ENCODE data around the gene CASKIN1.
A peak's percentile ranks its signal among the peaks of the same experiment; 100 is the strongest.
"Not testable (repeated sequence)": the region's sequence is repeated elsewhere in the genome, so short reads cannot be mapped to it uniquely, and the experiment has no call there.

Gene CASKIN1

DNA sequence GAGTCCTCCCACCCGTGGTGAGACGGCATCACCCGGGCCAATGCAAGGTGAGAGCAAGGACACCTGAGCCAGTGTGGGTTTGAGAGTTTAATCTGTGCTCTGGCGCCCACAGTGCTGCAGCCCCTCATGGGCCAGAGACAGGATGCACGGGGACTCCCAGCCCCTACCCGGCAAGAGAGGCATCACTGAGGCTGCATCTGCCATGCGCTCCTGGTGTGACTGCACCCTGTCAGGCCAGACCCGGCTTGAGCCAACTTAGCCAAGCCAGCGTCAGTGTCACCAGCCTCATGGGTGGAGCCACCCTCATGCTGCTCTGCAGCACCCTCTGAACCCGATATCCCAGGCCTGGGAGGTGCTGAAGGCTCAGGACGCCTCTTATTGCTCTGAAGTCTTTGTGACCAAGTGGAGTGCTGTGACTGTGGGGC, 15.5 kb upstream of the CASKIN1 start:
- no peak for DNase-seq (ENCODE audit: extremely low read depth in 1 of 2, low read depth in 1 of 2)

DNA sequence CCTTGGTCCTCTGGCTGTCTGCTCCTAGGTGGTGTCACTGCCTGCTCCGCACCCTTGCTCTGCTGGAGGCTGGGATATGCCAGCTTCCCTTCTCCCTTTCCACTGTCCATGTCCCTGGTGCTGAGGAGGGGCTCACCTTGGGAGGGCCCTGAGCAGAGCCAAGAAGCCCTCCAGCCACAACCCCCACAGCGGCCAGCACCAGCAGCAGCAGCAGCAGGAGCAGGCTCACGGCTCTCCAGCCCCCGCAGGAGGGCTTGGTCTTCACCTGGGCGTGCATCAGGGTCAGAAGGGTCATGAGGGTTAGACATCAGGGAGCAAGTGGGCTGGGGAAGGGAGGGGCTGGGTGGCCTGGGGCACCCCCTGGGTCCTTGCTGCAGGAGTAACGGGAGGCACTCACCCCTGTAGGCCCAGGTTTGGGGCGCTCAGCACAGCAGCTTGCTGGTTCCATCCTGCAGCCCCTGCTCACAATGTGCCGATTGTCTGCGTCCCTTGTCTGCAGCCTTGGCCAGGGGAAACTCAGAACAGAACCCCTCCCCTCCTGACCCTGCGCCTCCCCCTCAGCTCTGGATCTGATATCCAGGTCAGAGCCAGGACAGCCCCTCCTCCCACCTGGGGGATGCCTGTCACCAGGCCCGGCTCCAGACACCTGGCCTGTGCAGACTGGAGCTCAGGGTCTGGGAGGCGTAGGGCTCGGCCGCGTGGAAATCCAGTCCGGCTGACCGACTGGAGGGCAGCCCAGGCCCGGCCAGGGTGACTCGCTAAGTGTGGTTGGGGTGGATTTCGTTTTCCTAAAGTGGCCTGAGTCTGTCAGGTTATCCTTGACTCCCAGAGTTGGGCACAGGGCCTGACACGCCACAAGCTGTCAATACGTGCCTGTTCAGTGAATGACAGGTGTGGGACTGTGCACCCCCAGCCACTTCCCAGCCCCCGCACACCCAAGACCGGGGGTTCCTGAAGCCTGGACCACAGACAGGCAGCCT, 14.3 kb upstream of the CASKIN1 start, which contains the start of gene BRICD5:
BRICD5 (minus strand) TSS at position 478 of the 980 bp plus-strand sequence; CDS start at position 448, 30 bp downstream.
- DNase-seq (ENCODE audit: extremely low read depth in 1 of 2, low read depth in 1 of 2) = no peak

DNA sequence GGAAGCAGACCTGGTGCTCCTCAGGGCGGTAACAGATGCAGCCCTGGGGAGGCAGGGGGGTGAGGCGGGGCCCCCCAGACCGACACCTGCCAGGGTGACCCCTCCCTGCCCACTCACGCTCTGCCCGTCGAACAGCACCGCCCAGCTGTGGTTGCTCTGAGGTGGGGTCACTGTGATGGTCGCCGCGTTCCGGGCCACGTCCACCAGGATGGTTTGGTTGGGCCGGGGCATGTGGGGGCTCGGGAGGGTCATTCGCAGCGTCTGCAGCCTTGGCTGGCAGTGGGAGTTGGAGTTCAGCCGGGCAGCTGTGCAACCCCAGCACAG, 13.6 kb upstream of the CASKIN1 start:
- no peak for DNase-seq (ENCODE audit: extremely low read depth in 1 of 2, low read depth in 1 of 2)

DNA sequence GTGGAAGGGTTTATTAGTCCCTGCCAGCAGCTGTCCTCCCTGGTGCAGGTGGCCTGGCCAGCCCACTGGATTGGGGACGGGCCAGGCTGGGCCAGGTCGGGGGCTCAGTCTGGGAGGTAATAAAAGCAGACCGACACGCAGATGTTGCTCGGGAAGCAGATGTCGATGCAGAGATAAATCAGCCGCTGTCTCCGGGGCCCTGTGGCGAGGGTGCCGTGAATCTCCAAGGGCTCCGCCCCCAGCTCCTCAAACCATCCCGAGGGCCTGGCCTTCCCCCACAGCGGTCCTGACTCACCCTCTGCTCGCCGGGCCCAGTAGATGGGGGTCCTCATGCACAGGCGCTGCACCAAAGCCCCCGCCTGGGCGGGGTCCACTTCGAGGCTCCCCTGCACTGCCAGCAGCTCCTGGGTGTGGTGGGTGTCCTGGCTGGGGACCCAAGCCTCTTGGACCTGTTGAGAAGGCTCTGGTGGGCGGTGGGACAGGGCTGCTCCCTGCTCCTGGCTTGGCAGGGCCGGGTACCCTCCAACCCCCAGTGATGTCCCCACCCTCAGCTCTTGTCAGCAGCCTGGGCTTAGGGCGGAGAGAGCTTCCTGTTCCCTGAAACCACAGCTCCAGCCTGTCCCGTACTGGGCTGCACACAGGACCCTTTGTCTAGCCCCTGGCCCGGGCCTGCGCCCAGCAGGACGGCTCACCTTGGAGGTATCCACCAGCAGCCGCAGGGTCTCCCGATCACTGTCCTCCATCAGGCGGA, 13.0 kb upstream of the CASKIN1 start:
- no peak for DNase-seq (ENCODE audit: extremely low read depth in 1 of 2, low read depth in 1 of 2)

DNA sequence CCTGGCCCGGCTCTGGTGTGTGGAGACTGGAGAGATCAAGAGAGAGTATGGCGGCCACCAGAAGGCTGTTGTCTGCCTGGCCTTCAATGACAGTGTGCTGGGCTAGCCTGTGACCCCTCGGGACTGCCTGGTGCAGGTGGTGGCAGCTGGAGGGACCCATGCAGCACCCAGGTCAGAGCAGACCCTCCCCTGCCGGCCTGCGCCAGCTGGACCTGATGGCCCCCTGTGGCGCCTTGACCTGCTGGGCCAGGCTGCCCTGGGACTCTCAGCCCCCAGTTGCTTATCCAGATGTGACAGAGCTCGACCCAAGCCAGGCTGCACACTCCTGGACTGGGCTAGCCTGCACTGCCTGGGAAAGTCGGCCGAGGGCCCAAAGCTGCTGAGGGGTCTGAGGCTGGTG, 12.4 kb upstream of the CASKIN1 start:
- no peak for DNase-seq (ENCODE audit: extremely low read depth in 1 of 2, low read depth in 1 of 2)

DNA sequence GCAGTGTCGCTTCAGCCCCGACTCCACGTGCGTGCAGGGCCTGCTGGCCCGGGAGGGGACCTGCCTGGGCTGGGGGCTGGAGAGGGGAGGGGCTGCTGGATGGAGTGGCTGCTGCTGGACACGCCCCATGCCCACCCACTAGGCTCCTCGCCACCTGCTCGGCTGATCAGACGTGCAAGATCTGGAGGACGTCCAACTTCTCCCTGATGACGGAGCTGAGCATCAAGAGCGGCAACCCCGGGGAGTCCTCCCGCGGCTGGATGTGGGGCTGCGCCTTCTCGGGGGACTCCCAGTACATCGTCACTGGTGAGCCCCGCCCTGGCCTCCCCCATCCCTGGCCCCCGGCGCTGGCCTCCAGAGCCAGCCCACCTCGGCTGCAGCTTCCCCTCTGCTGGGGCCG, 11.9 kb upstream of the CASKIN1 start:
- no peak for DNase-seq (ENCODE audit: extremely low read depth in 1 of 2, low read depth in 1 of 2)

DNA sequence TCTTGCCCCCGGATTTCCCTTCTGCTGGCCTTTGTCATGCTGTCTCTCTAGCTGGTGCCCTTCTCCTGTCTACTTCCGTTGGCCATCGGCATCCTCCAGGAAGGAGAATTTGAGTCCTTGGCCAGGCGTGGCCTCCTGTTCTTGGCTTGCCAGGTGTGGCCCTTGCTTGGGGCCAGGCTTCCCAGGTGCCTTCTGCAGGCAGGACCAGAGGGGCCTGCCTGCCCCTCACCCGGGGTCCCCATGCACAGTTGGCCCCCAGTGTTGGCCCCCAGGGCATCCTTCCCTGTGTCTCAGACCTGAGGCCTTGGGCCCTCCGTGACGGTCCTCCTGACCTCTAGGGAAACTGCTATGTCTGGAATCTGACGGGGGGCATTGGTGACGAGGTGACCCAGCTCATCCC, 11.5 kb upstream of the CASKIN1 start:
- DNase-seq (ENCODE audit: extremely low read depth in 1 of 2, low read depth in 1 of 2) = no peak

DNA sequence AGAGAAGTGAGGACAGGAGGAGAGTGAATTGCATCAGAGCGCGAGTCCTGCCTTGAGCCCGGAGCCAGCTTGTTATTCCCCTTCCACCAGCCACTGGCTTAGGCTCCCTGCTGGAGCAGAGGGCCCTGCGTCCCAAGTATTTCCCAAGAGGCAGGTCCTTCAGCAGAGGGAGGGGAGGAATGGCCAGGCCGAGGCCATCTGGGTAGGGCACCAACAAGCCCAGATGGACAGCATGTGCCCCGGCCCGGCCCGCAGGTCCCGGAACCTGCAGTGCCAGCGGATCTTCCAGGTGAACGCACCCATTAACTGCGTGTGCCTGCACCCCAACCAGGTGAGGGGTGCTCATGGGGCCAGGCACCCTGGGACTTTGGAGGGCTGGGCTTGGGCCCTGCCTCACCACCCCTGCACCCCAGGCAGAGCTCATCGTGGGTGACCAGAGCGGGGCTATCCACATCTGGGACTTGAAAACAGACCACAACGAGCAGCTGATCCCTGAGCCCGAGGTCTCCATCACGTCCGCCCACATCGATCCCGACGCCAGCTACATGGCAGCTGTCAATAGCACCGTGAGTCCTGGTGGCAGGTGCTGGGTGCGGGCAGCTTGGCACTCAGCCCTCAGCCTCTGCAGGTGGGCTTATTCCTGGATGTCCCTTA, 10.5 kb upstream of the CASKIN1 start:
- DNase-seq (ENCODE audit: extremely low read depth in 1 of 2, low read depth in 1 of 2) = no peak

DNA sequence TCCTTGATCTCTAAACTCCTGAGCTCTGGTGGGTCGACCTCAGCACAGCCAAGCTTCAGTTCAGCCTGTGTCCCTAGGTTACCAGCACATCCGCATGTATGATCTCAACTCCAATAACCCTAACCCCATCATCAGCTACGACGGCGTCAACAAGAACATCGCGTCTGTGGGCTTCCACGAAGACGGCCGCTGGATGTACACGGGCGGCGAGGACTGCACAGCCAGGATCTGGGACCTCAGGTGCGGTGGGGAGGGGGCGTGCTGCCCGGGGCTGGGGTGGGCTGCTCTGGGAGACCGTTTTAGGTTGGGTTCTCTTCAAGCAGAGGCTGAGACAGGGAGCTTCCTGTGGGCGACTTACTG, 10.0 kb upstream of the CASKIN1 start:
- DNase-seq (ENCODE audit: extremely low read depth in 1 of 2, low read depth in 1 of 2) = no peak

DNA sequence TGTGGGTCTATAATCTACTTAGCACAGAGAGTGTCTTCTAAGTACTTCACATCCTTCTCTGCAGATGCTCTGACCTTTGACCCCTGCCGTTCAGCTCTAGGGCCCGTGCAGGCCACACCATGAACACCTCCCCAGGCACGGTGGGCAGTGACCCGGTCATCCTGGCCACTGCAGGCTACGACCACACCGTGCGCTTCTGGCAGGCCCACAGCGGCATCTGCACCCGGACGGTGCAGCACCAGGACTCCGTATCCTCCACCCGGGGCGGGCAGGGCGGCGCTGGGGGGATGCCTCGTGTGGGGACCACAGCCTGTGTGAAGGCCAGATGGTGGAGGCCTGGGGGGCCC, 9.5 kb upstream of the CASKIN1 start:
- DNase-seq (ENCODE audit: extremely low read depth in 1 of 2, low read depth in 1 of 2) = no peak

DNA sequence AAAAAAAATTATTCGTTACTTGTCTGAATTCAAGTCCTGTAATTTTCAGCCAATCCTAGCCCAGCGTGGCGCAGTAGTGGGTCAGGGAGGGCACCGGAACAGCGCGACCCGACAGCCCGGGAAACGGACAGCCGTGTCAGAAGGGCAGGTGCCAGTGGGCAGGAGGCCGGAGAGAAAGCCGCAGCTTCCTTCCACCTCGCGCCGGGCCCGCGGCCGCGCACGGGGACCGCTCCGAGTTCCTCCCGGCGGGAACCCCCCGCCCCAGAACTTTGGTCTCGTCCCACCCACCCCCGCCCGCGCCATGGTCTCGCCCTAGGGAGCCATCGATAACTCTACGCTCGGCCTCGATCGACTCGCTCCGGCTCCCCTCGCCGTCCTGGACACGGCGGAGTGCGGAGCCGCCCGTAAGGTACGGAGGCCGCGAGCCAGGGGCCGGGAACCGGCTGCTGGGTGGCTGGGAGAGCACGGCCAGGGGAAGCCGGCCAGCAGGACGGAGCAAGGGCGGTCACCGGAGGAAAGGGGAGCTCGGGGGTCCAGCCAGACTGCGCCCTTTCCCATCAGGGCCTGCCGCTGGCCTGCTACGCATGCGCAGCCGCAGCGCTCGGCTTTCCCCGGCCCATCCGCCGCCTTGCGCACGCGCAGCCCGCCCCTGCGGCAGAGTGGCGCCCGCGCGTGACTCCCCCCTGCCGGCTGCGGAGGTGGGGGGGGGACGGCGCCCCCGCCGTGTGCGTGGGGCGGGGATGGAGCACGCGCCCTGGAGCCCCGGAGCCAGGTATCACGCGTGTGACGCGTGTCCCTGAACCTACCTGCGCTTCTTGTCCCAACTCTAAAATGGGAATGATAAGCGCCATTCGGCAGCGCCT, 8.9 kb upstream of the CASKIN1 start, which contains the start of gene MLST8:
MLST8 (plus strand) TSS at position 351 of the 863 bp plus-strand sequence. CDS start 632 bp downstream, outside the sequence.
- DNase-seq (ENCODE audit: extremely low read depth in 1 of 2, low read depth in 1 of 2) = peak; percentile 70 to 88

DNA sequence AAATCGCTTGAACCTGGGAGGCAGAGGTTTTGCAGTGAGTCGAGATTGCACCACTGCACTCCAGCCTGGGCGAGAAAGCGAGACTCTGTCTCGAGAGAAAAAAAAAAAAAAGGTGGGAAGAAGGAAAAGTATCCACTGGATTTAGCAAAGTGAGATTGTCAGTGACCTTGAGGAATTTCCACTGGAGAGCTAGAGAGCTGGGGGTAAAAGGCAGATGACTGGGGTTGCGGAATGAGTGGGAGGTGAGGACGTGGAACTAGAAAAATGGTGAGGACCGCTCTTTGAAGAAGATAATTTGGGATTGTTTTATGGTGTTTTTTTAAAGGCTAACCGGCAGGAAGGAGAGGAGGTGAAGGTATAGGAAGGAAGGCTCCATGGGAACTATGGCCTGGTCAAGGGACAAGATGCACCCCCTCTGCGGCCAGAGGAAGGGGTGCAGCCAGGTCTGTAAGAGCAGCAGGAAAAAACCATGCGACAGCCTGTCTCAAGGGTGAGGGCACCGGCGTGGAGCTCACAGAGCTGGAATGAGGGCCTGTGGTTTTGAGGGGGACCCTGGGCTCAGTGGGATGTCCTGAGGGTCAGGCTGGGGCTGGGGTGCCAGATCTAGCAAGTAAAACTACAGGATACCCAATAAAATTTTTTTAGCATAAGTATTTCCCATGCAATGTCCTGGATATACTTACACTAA, 8.2 kb upstream of the CASKIN1 start:
- DNase-seq (ENCODE audit: extremely low read depth in 1 of 2, low read depth in 1 of 2) = no peak

DNA sequence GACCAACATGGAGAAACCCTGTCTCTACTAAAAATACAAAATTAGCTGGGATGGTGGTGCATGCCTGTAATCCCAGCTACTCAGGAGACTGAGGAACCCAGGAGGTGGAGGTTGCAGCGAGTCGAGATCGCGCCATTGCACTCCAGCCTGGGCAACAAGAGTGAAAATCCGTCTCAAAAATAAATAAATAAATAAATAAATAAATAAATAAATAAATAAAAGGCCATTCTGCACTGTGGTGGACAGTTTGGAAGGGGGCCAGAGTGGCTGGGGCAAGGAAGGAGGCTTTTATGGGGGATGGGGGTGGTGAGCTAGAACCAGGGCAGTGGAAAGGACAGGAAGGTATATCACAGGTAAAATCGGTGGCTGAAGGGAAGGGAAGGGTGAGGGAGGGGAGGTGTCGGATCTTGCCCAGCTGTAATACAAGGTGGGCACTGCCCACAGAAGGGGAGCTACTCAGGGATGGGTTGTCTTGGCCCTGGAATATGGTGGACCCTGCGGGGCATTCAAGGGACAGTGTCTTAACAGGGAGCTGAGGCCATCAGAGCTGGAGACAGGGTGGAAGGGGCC, 6.8 kb upstream of the CASKIN1 start:
- not testable (repeated sequence) for DNase-seq (ENCODE audit: extremely low read depth in 1 of 2, low read depth in 1 of 2)

DNA sequence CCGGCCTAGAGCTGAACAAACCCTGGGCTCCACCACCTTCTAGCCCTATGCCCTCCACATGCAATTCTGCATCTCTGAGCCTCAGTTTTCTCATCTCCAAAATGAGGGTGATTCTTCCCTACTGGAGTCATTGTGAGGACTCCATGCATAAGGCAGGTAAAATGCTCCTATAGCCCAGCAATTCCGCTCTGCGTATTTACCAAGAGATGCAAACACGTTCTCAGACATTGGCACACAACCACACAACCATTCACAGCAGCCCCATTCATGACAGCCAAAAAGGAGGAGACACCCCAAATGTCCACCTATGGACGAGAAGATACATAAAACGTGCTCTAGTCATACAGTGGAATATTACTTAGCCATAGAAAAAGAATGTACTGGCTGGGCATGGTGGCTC, 3.9 kb upstream of the CASKIN1 start:
- no peak for DNase-seq (ENCODE audit: extremely low read depth in 1 of 2, low read depth in 1 of 2)

DNA sequence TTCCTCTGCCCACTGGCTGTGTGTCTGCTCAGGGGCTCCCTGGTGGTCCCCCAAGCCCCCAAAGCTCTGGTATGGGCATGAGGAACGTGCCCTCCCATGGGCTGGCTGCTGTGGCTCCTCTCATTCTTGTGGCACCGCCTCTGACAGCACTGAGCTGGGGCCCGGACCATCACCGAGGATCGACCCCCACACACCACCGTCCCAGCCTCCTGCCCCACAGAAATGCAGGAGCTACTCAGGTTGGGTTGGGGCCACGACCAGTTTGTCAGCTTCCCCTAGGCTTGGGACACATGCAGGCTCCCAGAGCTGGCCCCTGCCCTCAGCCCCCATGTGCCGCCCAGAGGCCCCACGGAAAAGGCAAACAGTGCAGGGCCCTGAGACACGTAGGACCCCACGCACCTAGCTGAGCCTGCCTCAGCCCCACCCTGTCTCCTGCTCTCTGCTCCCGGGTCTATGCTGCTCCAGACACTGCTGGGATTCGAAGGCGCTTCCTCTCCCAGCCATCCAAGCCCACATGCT, 3.3 kb upstream of the CASKIN1 start:
- DNase-seq (ENCODE audit: extremely low read depth in 1 of 2, low read depth in 1 of 2) = no peak

DNA sequence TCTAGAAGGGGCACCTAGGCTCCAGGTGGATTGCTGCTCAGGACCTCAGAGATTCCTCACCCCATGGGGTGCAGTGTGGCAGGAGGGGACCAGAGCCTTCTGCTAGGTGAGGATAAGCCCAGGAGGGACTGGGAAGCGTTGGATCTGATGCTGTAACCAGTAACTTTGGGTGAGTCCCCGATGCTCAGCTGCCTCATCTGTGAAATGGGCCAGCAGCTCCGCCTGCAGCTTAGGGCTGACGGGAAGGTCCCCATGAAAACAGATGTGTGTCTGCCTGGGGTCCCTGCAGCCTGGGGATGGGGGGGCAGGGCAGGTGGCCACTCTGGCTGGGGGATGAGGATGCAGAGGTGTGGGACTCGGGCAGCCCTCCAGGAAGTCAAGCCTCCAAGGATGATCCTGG, 2.7 kb upstream of the CASKIN1 start:
- DNase-seq (ENCODE audit: extremely low read depth in 1 of 2, low read depth in 1 of 2) = no peak

DNA sequence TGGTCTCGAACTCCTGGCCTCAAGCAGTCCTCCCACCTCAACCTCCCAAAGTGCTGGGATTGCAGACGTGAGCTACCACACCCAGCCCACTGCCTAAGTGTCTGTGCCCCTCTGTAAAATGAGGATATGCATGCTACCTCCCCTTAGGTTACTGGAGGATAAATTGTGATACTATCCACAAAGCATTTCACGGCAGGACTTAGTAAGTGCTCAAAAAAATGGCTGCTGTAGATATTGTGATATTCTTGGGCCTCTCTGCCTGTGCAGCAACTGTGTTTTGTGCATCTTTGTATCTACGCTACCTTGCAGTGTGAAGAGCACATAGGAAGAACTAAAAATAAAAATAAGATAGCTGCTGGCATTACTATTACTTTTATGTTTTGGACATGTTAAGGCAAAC, 1.9 kb upstream of the CASKIN1 start:
- no peak for DNase-seq (ENCODE audit: extremely low read depth in 1 of 2, low read depth in 1 of 2)

DNA sequence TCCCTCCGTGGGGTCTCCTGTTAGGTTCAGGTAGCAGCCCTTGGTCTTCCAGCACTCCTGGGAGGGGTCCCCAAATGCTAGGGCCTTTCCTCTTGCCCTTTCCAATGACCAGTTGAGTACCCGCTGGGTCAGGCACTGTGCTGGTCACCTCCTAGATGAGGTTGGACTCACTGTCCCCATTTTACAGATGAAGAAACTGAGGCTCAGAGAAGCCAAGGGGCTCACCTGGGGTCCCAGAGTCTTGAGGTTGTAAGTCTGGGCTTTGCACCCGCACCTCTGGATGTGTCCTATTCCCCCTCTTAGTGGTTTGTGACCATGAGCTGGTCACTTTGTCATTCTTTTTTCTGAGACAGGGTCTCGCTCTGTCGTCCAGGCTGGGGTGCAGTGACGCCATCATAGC, 1.4 kb upstream of the CASKIN1 start:
- DNase-seq (ENCODE audit: extremely low read depth in 1 of 2, low read depth in 1 of 2) = no peak

DNA sequence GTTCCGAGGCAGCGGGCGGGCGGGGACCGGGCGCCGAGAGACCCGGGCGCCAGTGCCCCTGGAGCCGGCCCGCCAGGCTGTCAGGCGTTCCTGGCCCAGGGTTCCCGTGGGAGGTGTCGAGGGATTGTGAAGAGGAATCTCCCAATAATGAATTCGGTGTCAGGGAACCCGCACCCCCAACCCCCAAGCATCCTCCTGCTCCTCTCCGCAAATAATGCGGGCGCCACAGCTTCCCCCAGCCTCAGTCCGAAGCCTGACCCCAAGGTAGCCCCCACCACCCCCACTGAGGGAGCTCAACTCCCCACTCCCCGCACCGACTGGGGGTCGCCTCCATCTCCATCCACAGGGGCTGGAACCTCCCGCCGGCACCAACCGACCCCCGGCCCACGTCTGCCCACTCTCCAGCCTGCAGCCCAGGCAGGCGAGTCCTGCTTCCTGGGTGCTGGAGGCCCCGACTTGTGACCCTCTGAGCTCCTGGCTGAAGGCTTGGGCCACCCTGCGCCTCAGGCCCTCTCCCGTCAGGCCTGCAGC, 641 bp upstream of the CASKIN1 start:
- no peak for DNase-seq (ENCODE audit: extremely low read depth in 1 of 2, low read depth in 1 of 2)

Measured in activated CD8-positive, alpha-beta memory T cell treated with anti-CD3 and anti-CD28 coated beads for 1 hour (primary cell).